ENCODE data around the gene FOXJ2. TPM values are rescaled to one million over a fixed set of nuclear protein-coding genes. Genes with fewer than 3 reads are reported as not detected.

The FOXJ2 gene
- total RNA-seq, 1 donor = 10.0 TPM

Other genes starting within 250 kb of the FOXJ2 start
- gene NANOG, start 243.3 kb upstream of the FOXJ2 start, total RNA-seq = not detected
- 1.9 TPM for gene SLC2A14, start 159.8 kb upstream of the FOXJ2 start, total RNA-seq
- 27.5 TPM for gene SLC2A3, start 96.5 kb upstream of the FOXJ2 start, total RNA-seq
- gene C3AR1, start 33.6 kb downstream of the FOXJ2 start, total RNA-seq = 2.2 TPM
- gene NECAP1, start 49.6 kb downstream of the FOXJ2 start, total RNA-seq = 29.6 TPM
- gene CLEC4A, start 90.9 kb downstream of the FOXJ2 start, total RNA-seq = 0.27 TPM
- not detected for gene ZNF705A, start 124.3 kb downstream of the FOXJ2 start, total RNA-seq
- under 0.01 TPM for gene FAM90A1, start 194.9 kb downstream of the FOXJ2 start, total RNA-seq

Measured in hematopoietic multipotent progenitor cell (in vitro differentiated cells).